HCEC 1CT (cell line): ENCODE results near the gene ZBTB44.

Experiments used
- DNase-seq: peaks from one replicate; pipeline ENCODE4 v3.0.0-alpha.2; 2017

ZBTB44 gene

GRCh38 chr11:130213143-130213978 is 101.4 kb downstream of the ZBTB44 start:
- DNase-seq: peak; percentile 2

GRCh38 chr11:130212431-130212961 is 102.2 kb downstream of the ZBTB44 start:
- DNase-seq: no peak

- DNase-seq: no peak
These were observed 102.8 kb downstream of the ZBTB44 start for GRCh38 chr11:130211781-130212401.

- no peak for DNase-seq
These were observed 103.6 kb downstream of the ZBTB44 start for GRCh38 chr11:130211144-130211543.

- DNase-seq: no peak
These were observed 104.5 kb downstream of the ZBTB44 start for GRCh38 chr11:130209954-130210854.

GRCh38 chr11:130209128-130209932 is 105.4 kb downstream of the ZBTB44 start:
- no peak for DNase-seq

- DNase-seq: no peak
These were observed 106.2 kb downstream of the ZBTB44 start for GRCh38 chr11:130208241-130209127.

GRCh38 chr11:130206141-130206540 is 108.6 kb downstream of the ZBTB44 start:
- DNase-seq: no peak

- no peak for DNase-seq
These were observed 110.0 kb downstream of the ZBTB44 start for GRCh38 chr11:130204703-130205095.

- no peak for DNase-seq
These were observed 110.7 kb downstream of the ZBTB44 start for GRCh38 chr11:130203766-130204702.

- DNase-seq: no peak
These were observed 111.7 kb downstream of the ZBTB44 start for GRCh38 chr11:130202818-130203689.

- DNase-seq: no peak
These were observed 112.5 kb downstream of the ZBTB44 start for GRCh38 chr11:130202009-130202817.

GRCh38 chr11:130201026-130201425 is 113.7 kb downstream of the ZBTB44 start:
- no peak for DNase-seq

GRCh38 chr11:130199792-130200191 is 114.9 kb downstream of the ZBTB44 start:
- no peak for DNase-seq

- no peak for DNase-seq
These were observed 115.8 kb downstream of the ZBTB44 start for GRCh38 chr11:130198964-130199363.

GRCh38 chr11:130198292-130198691 is 116.4 kb downstream of the ZBTB44 start:
- DNase-seq: no peak

GRCh38 chr11:130197386-130198035 is 117.2 kb downstream of the ZBTB44 start:
- DNase-seq: no peak
